ENCODE measurements around the gene KCNJ6. TPM values are rescaled to one million over a fixed set of nuclear protein-coding genes. Genes with fewer than 3 reads are reported as not detected.
A peak's percentile ranks its signal among the peaks of the same experiment; 100 is the strongest.

KCNJ6 gene
- total and polyA plus RNA-seq, 10 of the 15 experiments (the other 5 are each of a cell fraction or from before 2014, with no cell fraction given): 0.03 to 0.07 (median 0.04) TPM; not detected in 7

GRCh38 chr21:37626320-37626719 is 289.9 kb downstream of the KCNJ6 start (continued):
- TF ChIP-seq SIX5 (IDR thresholded peaks at IDR 0.05; ENCODE audit: low read depth, low read length, severe bottlenecking) (no peak), MEF2B (IDR thresholded peaks at IDR 0.05; ENCODE audit: partially characterized antibody, poor library complexity, severe bottlenecking) (no peak), NBN (IDR thresholded peaks at IDR 0.05) (no peak), NR2F1 (conservative IDR thresholded peaks at IDR 0.05) (no peak), FOXM1 (IDR thresholded peaks at IDR 0.05; ENCODE audit: low read depth, low read length) (no peak)
- TF ChIP-seq, protein P1, sequence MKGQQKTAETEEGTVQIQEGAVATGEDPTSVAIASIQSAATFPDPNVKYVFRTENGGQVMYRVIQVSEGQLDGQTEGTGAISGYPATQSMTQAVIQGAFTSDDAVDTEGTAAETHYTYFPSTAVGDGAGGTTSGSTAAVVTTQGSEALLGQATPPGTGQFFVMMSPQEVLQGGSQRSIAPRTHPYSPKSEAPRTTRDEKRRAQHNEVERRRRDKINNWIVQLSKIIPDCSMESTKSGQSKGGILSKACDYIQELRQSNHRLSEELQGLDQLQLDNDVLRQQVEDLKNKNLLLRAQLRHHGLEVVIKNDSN (IDR thresholded peaks at IDR 0.05; ENCODE audit: borderline replicate concordance, extremely low read length, insufficient read depth, low read depth, low read length): no peak

GRCh38 chr21:37623689-37624088 is 292.6 kb downstream of the KCNJ6 start:
- ChIA-PET SMC1A (ENCODE audit: uncharacterized antibody, unreplicated experiment) (interaction anchor here (1.1 kb wide), 1 partner anchor 18 kb away, joined by 3 read pairs; no protein-coding TSS in a partner anchor), POLR2A (interaction anchor here (0.9 kb wide), 1 partner anchor 60 kb away, joined by 3 read pairs; no protein-coding TSS in a partner anchor), RAD21 (ENCODE audit: unreplicated experiment) (interaction anchor here (1.0 kb wide), 1 partner anchor 59 kb away, joined by 6 read pairs; no protein-coding TSS in a partner anchor), CTCF (interaction anchor here (1.7 to 3.1 kb wide), 2 partner anchors 13 to 60 kb away, joined by 4 to 14 read pairs; no protein-coding TSS in a partner anchor)
- in situ Hi-C loops (cut with MboI): no loop called here
- DNase-seq (ENCODE audit: low read depth, low spot score) (no peak), FAIRE-seq (no peak), ATAC-seq (peak; percentile 85)
- Histone ChIP-seq H3K4me1 (ENCODE audit: control insufficient read depth, insufficient read depth, low read length) (peaks cover 3% of the 10 kb centered on the region; the same call in 1 of the 2 replicates), H4K20me1 (ENCODE audit: control insufficient read depth, insufficient read depth) (no peaks in the 10 kb centered on the region), H3K27me3 (replicated peaks in 1 of 2; ENCODE audit: control insufficient read depth in 2 of 2, insufficient read depth in 2 of 2, low read length in 1 of 2) (no peaks in the 10 kb centered on the region), H3K9me3 (replicated peaks; ENCODE audit: control insufficient read depth, insufficient read depth, low read length) (no peaks in the 10 kb centered on the region; the same call in 1 of the 3 replicates), H2AFZ (ENCODE audit: control insufficient read depth, low read depth, low read length) (peak overlapping the region; percentile 41), H3K4me2 (ENCODE audit: control insufficient read depth, insufficient read depth) (peak overlapping the region; percentile 35), H3K79me2 (ENCODE audit: control insufficient read depth, insufficient read depth, low read length) (no peaks in the 10 kb centered on the region), H3K27ac (ENCODE audit: control insufficient read depth, insufficient read depth) (peak overlapping the region; percentile 20; the same call in 1 of the 2 replicates), H3K9ac (ENCODE audit: control insufficient read depth, insufficient read depth, low read length) (no peak overlapping the region), H3K36me3 (ENCODE audit: control insufficient read depth in 2 of 2, insufficient read depth in 2 of 2, low read length in 1 of 2) (no peaks in the 10 kb centered on the region), H3K4me3 (no peak overlapping the region)
- WGBS (ENCODE audit: insufficient coverage, insufficient replicate concordance, low lambda C conversion rate, missing lambda C conversion rate): 2% methylated on average over 3 of the region's 3 CpGs
- intact Hi-C loops (cut with micrococcal nuclease; ENCODE audit: unreplicated experiment): no loop called here
- no TSS peak for BruUV-seq (replicated peaks)
- TF ChIP-seq SMC3 (IDR thresholded peaks at IDR 0.05; ENCODE audit: borderline replicate concordance, low read length): no peak
- TF ChIP-seq CBX5 (IDR thresholded peaks at IDR 0.05; ENCODE audit: low read depth): no peak
- no peak for TF ChIP-seq PML (IDR thresholded peaks at IDR 0.05; ENCODE audit: low read length)
- no peak for TF ChIP-seq ZZZ3 (IDR thresholded peaks at IDR 0.05; ENCODE audit: control insufficient read depth, insufficient read length, low read depth)
- TF ChIP-seq SUPT20H (IDR thresholded peaks at IDR 0.05; ENCODE audit: borderline replicate concordance, control insufficient read depth, low read depth, low read length): no peak
- no peak for TF ChIP-seq BHLHE40 (IDR thresholded peaks at IDR 0.05; ENCODE audit: borderline replicate concordance in 1 of 2, low read depth in 2 of 2, low read length in 1 of 2)
- no peak for TF ChIP-seq NFXL1 (IDR thresholded peaks at IDR 0.05; ENCODE audit: borderline replicate concordance)
- TF ChIP-seq RAD51 (IDR thresholded peaks at IDR 0.05): no peak
- no peak for TF ChIP-seq SUZ12 (IDR thresholded peaks at IDR 0.05; ENCODE audit: unreplicated experiment)
- TF ChIP-seq TCF12 (IDR thresholded peaks at IDR 0.05; ENCODE audit: low read depth, low read length): no peak
- TF ChIP-seq, protein P2, sequence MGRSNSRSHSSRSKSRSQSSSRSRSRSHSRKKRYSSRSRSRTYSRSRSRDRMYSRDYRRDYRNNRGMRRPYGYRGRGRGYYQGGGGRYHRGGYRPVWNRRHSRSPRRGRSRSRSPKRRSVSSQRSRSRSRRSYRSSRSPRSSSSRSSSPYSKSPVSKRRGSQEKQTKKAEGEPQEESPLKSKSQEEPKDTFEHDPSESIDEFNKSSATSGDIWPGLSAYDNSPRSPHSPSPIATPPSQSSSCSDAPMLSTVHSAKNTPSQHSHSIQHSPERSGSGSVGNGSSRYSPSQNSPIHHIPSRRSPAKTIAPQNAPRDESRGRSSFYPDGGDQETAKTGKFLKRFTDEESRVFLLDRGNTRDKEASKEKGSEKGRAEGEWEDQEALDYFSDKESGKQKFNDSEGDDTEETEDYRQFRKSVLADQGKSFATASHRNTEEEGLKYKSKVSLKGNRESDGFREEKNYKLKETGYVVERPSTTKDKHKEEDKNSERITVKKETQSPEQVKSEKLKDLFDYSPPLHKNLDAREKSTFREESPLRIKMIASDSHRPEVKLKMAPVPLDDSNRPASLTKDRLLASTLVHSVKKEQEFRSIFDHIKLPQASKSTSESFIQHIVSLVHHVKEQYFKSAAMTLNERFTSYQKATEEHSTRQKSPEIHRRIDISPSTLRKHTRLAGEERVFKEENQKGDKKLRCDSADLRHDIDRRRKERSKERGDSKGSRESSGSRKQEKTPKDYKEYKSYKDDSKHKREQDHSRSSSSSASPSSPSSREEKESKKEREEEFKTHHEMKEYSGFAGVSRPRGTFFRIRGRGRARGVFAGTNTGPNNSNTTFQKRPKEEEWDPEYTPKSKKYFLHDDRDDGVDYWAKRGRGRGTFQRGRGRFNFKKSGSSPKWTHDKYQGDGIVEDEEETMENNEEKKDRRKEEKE (IDR thresholded peaks at IDR 0.05): no peak
- TF ChIP-seq EP300 (IDR thresholded peaks at IDR 0.05; ENCODE audit: borderline replicate concordance in 1 of 2, control insufficient read depth in 1 of 2, low read depth in 2 of 2, low read length in 2 of 2): 0 out of 4 replicates have a peak, but pooled peaks of 1 of the 2 experiments have one; percentile 11
- no peak; the same call in 1 of the 2 replicates for TF ChIP-seq DPF2 (IDR thresholded peaks at IDR 0.05)
- no peak for TF ChIP-seq POLR2AphosphoS5 (IDR thresholded peaks at IDR 0.05; ENCODE audit: low read length)
- TF ChIP-seq BRCA1 (IDR thresholded peaks at IDR 0.05; ENCODE audit: low read depth, low read length): no peak

All from GM12878 (cell line).